Naive thymus-derived CD8-positive, alpha-beta T cell (primary cell): ENCODE data around the gene GRHL3. TPM values are rescaled to one million over a fixed set of nuclear protein-coding genes. Genes with fewer than 3 reads are reported as not detected.
A peak's percentile ranks its signal among the peaks of the same experiment; 100 is the strongest.
"Not testable (repeated sequence)": the region's sequence is repeated elsewhere in the genome, so short reads cannot be mapped to it uniquely, and the experiment has no call there.

Source experiments
- ATAC-seq, 2 donors: fragments of 150-1000 bp; cut with Tn5 transposase in 1 of 2; sonication (Bioruptor Pico), chemical (Tn5 transposase) in 1 of 2; 1 replicate in 1 of 2; 2 replicates in 1 of 2; pipeline ENCODE4 v1.10.0; 2021; ENCODE audit warnings: mild to moderate bottlenecking in 2 of 2, moderate library complexity in 2 of 2
- POLR2A ChIA-PET: fragments of 350-600 bp; sonication (Branson Sonifier 250); formaldehyde crosslinking; loops from one replicate; lab custom pipeline; 2021; ENCODE audit warnings: antibody characterized with exemption; lab: Charles Lee
- DNase-seq, 10 donors: peaks; one replicate each; pipeline versions ENCODE4 v3.0.0 to v3.0.0-alpha.2; 2020 to 2022
- H3K27ac Mint-ChIP-seq, 10 donors: one replicate each; pipeline ENCODE4 v1.8.0; 2020 to 2022; ENCODE audit warnings: mild to moderate bottlenecking in 10 of 10, mixed read lengths in 10 of 10, moderate library complexity in 4 of 10, inconsistent platforms in 1 of 10
- H3K27me3 Mint-ChIP-seq, 5 donors: one replicate each; pipeline ENCODE4 v1.8.0; 2021 to 2022; ENCODE audit warnings: mixed read lengths in 5 of 5
- H3K36me3 Mint-ChIP-seq, 3 donors: one replicate each; pipeline ENCODE4 v1.8.0; 2020 to 2022; ENCODE audit warnings: mixed read lengths in 3 of 3, mild to moderate bottlenecking in 2 of 3, inconsistent platforms in 1 of 3
- H3K4me1 Mint-ChIP-seq, 4 donors: one replicate each; pipeline ENCODE4 v1.8.0; 2021 to 2022; ENCODE audit warnings: mixed read lengths in 4 of 4
- H3K4me3 Mint-ChIP-seq, 10 donors: one replicate each; pipeline ENCODE4 v1.8.0; 2020 to 2022; ENCODE audit warnings: mild to moderate bottlenecking in 10 of 10, mixed read lengths in 10 of 10, moderate library complexity in 6 of 10, inconsistent platforms in 1 of 10
- H3K9me3 Mint-ChIP-seq, 9 donors: one replicate each; pipeline ENCODE4 v1.8.0; 2020 to 2022; ENCODE audit warnings: mixed read lengths in 9 of 9, mild to moderate bottlenecking in 3 of 9, inconsistent platforms in 1 of 9, moderate library complexity in 1 of 9
- polyA plus RNA-seq, 3 donors: library from polyadenylated mRNA; unstranded; fragments of 300-500 nt; fragmentation: Illumina TruSeq; gene quantifications; one replicate each; pipeline ENCODE4 v1.2.3, GENCODE V29; 2021
- total RNA-seq, 8 experiments: library from RNA in 2 of 8; stranded (reverse) in 2 of 8; gene quantifications; one replicate each; pipeline ENCODE4 v1.2.3 and lab custom pipeline; 2021 to 2026

Gene GRHL3
- total and polyA plus RNA-seq, 5 experiments from 2014 or later, result not detected

GRCh38 chr1:24284156-24284471 lies 35.0 kb upstream of the GRHL3 start:
- ATAC-seq, result no peak
- POLR2A ChIA-PET, result no interaction called here
- Mint-ChIP-seq H3K4me3 (no peak overlapping the region), H3K36me3 (no peaks in the 10 kb centered on the region), H3K4me1 (no peaks in the 10 kb centered on the region), H3K9me3 (no peaks in the 10 kb centered on the region), H3K27ac (peak overlapping the region in 1 of 10 donors; percentile 27), H3K27me3 (peaks cover 0 to 3% (median 0%) of the 10 kb centered on the region in 5 donors)
- DNase-seq, result no peak

GRCh38 chr1:24285231-24285630 lies 33.9 kb upstream of the GRHL3 start:
- H3K36me3 Mint-ChIP-seq, result no peaks in the 10 kb centered on the region
- H3K27ac Mint-ChIP-seq, result no peak overlapping the region
- DNase-seq (no peak), ATAC-seq (no peak)
- POLR2A ChIA-PET, result no interaction called here
- H3K4me3 Mint-ChIP-seq, result no peak overlapping the region
- no peaks in the 10 kb centered on the region for H3K4me1 Mint-ChIP-seq
- H3K27me3 Mint-ChIP-seq, result peaks cover 0 to 3% (median 0%) of the 10 kb centered on the region in 5 donors
- H3K9me3 Mint-ChIP-seq, result no peaks in the 10 kb centered on the region

GRCh38 chr1:24286246-24287010 lies 32.7 kb upstream of the GRHL3 start:
- no peak overlapping the region for H3K4me3 Mint-ChIP-seq
- H3K36me3 Mint-ChIP-seq, result no peaks in the 10 kb centered on the region
- ATAC-seq (no peak), DNase-seq (no peak)
- H3K27me3 Mint-ChIP-seq, result peaks cover 0 to 4% (median 3%) of the 10 kb centered on the region in 5 donors
- H3K9me3 Mint-ChIP-seq, result no peaks in the 10 kb centered on the region
- POLR2A ChIA-PET, result no interaction called here
- no peak overlapping the region for H3K27ac Mint-ChIP-seq
- H3K4me1 Mint-ChIP-seq, result no peaks in the 10 kb centered on the region

- H3K27ac Mint-ChIP-seq, POLR2A ChIA-PET, H3K4me1 Mint-ChIP-seq, H3K36me3 Mint-ChIP-seq, DNase-seq, H3K4me3 Mint-ChIP-seq, H3K27me3 Mint-ChIP-seq, H3K9me3 Mint-ChIP-seq, ATAC-seq: not testable (repeated sequence)
These were observed 31.4 kb upstream of the GRHL3 start for GRCh38 chr1:24287779-24288178.

GRCh38 chr1:24288479-24288878 lies 30.7 kb upstream of the GRHL3 start:
- no peaks in the 10 kb centered on the region for H3K4me1 Mint-ChIP-seq
- POLR2A ChIA-PET, result no interaction called here

GRCh38 chr1:24289937-24290595 lies 29.1 kb upstream of the GRHL3 start:
- Mint-ChIP-seq H3K27ac (peak overlapping the region in 2 of 10 donors; percentile 65 to 72), H3K4me3 (no peak overlapping the region)

More at GRCh38 chr1:24288479-24288878, 30.7 kb upstream of the GRHL3 start:
- peaks cover 0 to 8% (median 4%) of the 10 kb centered on the region in 5 donors for H3K27me3 Mint-ChIP-seq
- ATAC-seq (no peak), DNase-seq (no peak)
- no peaks in the 10 kb centered on the region for H3K36me3 Mint-ChIP-seq
- H3K4me3 Mint-ChIP-seq, result no peak overlapping the region
- no peaks in the 10 kb centered on the region for H3K9me3 Mint-ChIP-seq
- H3K27ac Mint-ChIP-seq, result no peak overlapping the region

GRCh38 chr1:24290933-24291487 lies 28.1 kb upstream of the GRHL3 start:
- ATAC-seq, result no peak
- H3K27me3 Mint-ChIP-seq, result peaks cover 0 to 8% (median 5%) of the 10 kb centered on the region in 5 donors
- no peak overlapping the region for H3K4me3 Mint-ChIP-seq
- H3K9me3 Mint-ChIP-seq, result no peaks in the 10 kb centered on the region
- H3K4me1 Mint-ChIP-seq, result no peaks in the 10 kb centered on the region
- H3K27ac Mint-ChIP-seq, result peak overlapping the region in 2 of 10 donors; percentile 1 to 6
- no peaks in the 10 kb centered on the region for H3K36me3 Mint-ChIP-seq
- POLR2A ChIA-PET, result no interaction called here
- DNase-seq, result no peak

More at GRCh38 chr1:24289937-24290595, 29.1 kb upstream of the GRHL3 start:
- H3K9me3 Mint-ChIP-seq, result no peaks in the 10 kb centered on the region
- ATAC-seq (no peak), DNase-seq (no peak)
- H3K4me1 Mint-ChIP-seq, result no peaks in the 10 kb centered on the region
- H3K27me3 Mint-ChIP-seq, result peaks cover 0 to 8% (median 4%) of the 10 kb centered on the region in 5 donors
- no peaks in the 10 kb centered on the region for H3K36me3 Mint-ChIP-seq
- POLR2A ChIA-PET, result no interaction called here

- H3K27me3 Mint-ChIP-seq, result peaks cover 0 to 8% (median 5%) of the 10 kb centered on the region in 5 donors
- ATAC-seq (no peak), DNase-seq (no peak)
- H3K9me3 Mint-ChIP-seq, result no peaks in the 10 kb centered on the region
- H3K4me1 Mint-ChIP-seq, result no peaks in the 10 kb centered on the region
- no peak overlapping the region for H3K4me3 Mint-ChIP-seq
- H3K27ac Mint-ChIP-seq, result no peak overlapping the region
- POLR2A ChIA-PET, result no interaction called here
- no peaks in the 10 kb centered on the region for H3K36me3 Mint-ChIP-seq
These were observed 27.1 kb upstream of the GRHL3 start for GRCh38 chr1:24292103-24292502.

GRCh38 chr1:24292887-24293286 lies 26.3 kb upstream of the GRHL3 start:
- H3K27me3 Mint-ChIP-seq, result peaks cover 0 to 8% (median 5%) of the 10 kb centered on the region in 5 donors
- no peaks in the 10 kb centered on the region for H3K36me3 Mint-ChIP-seq
- no peaks in the 10 kb centered on the region for H3K9me3 Mint-ChIP-seq
- H3K4me1 Mint-ChIP-seq, result no peaks in the 10 kb centered on the region
- POLR2A ChIA-PET, result no interaction called here
- no peak overlapping the region for H3K4me3 Mint-ChIP-seq
- H3K27ac Mint-ChIP-seq, result peak overlapping the region in 1 of 10 donors; percentile 46
- ATAC-seq (no peak), DNase-seq (no peak)

- H3K27me3 Mint-ChIP-seq, result peaks cover 0 to 8% (median 5%) of the 10 kb centered on the region in 5 donors
- no peaks in the 10 kb centered on the region for H3K36me3 Mint-ChIP-seq
- no peaks in the 10 kb centered on the region for H3K4me1 Mint-ChIP-seq
- ATAC-seq (no peak), DNase-seq (no peak)
- no peak overlapping the region for H3K4me3 Mint-ChIP-seq
- POLR2A ChIA-PET, result no interaction called here
- no peaks in the 10 kb centered on the region for H3K9me3 Mint-ChIP-seq
- peak overlapping the region in 2 of 10 donors; percentile 25 to 65 for H3K27ac Mint-ChIP-seq
These were observed 25.5 kb upstream of the GRHL3 start for GRCh38 chr1:24293392-24294227.

- POLR2A ChIA-PET, result no interaction called here
- Mint-ChIP-seq H3K4me1 (no peaks in the 10 kb centered on the region), H3K9me3 (no peaks in the 10 kb centered on the region), H3K27me3 (peaks cover 0 to 8% (median 5%) of the 10 kb centered on the region in 5 donors), H3K27ac (peak overlapping the region in 1 of 10 donors; percentile 25), H3K4me3 (no peak overlapping the region), H3K36me3 (no peaks in the 10 kb centered on the region)
- no peak for ATAC-seq
- DNase-seq, result no peak
These were observed 24.9 kb upstream of the GRHL3 start for GRCh38 chr1:24294228-24294672.

- peaks cover 0 to 8% (median 6%) of the 10 kb centered on the region in 5 donors for H3K27me3 Mint-ChIP-seq
- DNase-seq, result no peak
- H3K4me3 Mint-ChIP-seq, result no peak overlapping the region
- no peaks in the 10 kb centered on the region for H3K4me1 Mint-ChIP-seq
- no peaks in the 10 kb centered on the region for H3K36me3 Mint-ChIP-seq
- no peak for ATAC-seq
- no peak overlapping the region for H3K27ac Mint-ChIP-seq
- POLR2A ChIA-PET, result no interaction called here
- no peaks in the 10 kb centered on the region for H3K9me3 Mint-ChIP-seq
These were observed 24.3 kb upstream of the GRHL3 start for GRCh38 chr1:24294716-24295371.
